ENCODE results near the gene ZNF343.
"Not testable (repeated sequence)": the region's sequence is repeated elsewhere in the genome, so short reads cannot be mapped to it uniquely, and the experiment has no call there.

Gene ZNF343

DNA sequence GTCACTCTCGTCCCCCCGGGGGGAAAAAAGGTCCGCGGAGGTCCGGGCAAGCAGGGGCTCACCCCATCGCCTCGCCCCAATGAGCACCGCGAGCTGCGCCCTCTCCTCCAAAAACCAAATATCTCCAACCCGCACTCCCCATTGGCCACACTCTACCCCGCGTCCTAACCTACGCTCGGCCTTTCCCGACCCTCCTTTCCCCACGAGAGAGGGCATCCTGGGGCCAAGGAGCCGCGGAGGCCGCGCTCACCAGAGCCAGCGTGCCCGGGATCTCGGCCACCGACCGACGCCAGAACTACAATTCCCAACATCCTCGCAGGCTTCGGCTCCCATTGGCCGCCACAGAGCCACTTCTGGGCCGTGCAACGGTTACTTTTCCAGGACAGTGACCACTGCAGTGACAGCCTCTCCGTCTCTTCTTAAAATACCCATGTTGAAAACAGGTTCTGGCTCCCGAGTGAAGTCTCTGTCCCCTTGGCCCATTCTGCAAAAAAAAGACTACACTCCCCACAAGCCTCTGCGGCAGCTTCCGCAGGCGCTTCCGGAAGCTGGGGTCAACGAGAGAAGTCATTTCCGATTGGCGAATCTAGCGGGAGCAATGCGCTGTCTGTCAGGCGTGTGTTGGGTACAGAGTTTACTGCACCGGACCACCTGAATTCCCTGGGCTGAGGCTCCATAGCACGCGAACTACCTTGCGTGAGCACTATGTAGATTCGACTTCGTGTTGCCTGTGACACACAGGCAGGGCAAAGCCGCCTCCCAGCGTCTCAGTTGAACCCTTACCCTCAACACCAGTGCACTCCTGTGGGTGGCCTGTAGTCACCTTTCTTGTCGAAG is at the start of gene ZNF343:
Gene ZNF343, minus strand, starts transcription at position 285 of the 837 bp plus-strand sequence. CDS start 15,020 bp downstream, outside the sequence.
- peak; percentile 64 for DNase-seq (ENCODE audit: low read depth)

DNA sequence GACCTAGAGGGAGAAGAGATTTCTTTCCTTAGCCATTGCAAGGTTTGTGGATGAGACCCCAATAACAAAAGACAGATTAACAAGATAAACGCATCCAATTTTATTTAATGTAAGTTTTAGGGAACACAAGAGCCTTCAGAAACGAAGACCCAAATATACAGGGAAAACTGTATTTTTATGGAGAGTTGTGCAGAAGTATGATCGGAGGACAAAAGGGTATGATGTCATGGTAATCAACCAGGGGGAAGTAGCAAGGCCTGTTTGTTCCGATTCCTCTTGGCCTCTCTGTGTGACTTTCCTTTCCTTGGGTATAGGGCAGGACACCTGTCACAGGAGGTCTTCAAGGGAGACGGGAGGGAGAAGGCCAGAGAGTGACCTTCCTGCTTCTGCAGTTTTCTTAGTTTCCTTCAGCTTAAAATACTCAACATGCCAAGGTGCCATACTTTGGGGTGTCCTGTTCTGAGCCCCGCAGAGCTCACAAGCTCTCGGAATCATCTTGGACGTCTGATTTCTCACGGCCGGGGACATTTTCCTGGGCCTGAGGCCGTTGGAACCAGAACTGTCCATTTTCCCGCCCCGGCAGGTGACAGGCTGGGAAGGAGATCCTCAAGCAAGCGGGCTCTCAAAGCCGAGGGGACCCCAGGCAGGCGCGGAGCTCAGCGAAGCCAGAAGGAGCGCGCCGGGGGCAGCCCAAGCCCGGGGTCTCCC is 49.3 kb upstream of the ZNF343 start:
- DNase-seq (ENCODE audit: low read depth): no peak

- DNase-seq (ENCODE audit: low read depth): no peak
Measured at GRCh38 chr20:2545594-2545993, 36.9 kb upstream of the ZNF343 start.

DNA sequence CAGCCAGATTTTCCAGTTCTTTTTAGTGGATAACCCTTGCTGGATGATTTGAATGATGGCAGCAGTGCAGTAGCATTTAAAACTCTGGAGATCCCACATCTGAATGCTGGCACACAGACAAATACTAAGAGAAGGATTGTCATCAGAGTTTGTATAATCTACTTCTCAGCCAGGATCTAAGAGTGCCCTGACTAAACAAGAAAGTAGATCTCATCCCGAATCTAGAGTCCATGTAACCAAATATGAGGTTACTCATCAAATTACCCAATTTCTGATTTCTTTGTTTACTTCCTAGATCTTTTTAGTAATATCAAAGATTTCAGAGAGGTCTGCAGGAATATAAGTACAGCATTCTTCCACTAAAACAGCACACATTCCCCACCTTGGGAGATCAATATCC is 35.5 kb upstream of the ZNF343 start:
- no peak for DNase-seq (ENCODE audit: low read depth)

- no peak for DNase-seq (ENCODE audit: low read depth)
Measured at GRCh38 chr20:2542361-2542760, 33.6 kb upstream of the ZNF343 start.

DNA sequence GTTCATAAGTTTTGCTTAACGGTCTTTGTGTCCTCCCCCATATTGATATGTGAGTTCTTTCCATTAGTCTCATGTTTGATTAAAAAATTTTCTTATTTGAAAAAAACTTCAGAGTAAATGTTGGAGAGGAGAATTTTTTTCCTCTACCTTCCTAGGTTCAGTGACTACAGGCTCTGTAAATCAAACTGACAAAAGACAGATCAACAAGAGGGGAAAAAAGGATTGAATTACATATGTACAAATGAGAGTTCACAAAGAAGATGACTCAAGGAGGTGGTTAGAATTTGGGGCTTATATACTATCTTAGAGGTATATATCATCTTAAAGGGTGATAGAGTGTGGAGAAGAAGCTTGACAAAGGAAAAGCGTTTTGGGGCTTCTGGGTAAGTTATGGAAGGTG is 33.2 kb upstream of the ZNF343 start:
- no peak for DNase-seq (ENCODE audit: low read depth)

DNA sequence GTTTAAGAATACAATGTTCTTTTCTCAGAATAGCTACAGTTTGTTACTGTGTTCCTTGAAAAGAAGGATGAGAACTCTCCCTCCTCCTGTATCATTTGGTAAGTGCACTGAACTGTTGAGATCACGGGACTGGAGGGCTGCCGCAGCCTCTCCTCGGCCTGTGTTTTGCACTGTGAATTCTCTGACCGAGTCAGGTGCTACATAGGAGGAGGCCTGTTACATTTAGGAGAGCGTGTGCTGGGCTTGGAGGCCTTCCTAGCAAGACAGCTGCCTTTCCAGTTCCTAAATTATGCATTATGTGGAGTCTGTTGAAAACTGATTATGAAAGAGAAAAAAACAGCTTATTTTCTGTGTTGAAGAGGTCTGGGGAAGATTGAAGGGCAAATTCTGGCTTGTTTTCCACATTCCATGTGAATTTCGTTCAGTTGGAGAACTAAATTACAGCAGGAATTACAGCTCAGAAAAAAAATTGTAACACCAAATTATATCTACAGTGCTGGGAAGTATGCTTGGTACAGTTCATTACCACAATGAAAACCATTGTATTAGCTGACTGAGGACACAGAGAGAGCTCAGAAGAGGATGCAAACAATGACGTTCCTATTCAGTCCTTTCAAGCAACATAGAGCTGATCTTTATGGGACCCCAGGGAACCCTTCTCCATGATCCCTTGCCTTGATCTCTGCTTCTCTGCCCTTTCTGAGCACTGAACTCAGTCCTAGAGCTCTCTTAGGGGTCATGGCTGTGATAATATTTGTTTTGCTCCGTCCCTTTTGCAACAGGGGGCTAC is 30.4 kb upstream of the ZNF343 start:
- no peak for DNase-seq (ENCODE audit: low read depth)

- no peak for DNase-seq (ENCODE audit: low read depth)
Measured at GRCh38 chr20:2538356-2538755, 29.6 kb upstream of the ZNF343 start.

- no peak for DNase-seq (ENCODE audit: low read depth)
Measured at GRCh38 chr20:2537101-2537500, 28.4 kb upstream of the ZNF343 start.

DNA sequence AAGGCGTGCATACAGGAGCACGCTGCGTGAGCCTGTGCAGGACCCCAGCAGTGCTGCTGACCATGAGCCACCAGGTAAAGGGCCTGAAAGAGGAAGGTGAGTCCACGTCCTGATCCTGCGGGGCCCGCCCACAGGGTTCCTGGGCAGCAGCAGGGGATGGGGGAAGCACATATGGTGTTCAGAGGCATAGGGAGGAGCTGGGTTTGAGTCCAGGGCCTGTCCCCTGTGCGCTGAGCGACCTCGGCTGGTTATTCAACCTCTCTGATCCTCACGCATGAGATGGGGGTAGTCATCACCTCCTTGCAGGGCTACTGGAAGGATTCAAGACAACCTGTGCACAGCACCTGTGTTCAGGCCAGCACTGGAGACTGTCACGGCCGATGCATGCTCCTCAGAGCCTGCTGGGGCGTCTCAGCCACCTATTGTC is 27.9 kb upstream of the ZNF343 start, which contains the start of gene TMC2:
Gene TMC2, plus strand, starts transcription at position 14 of the 427 bp plus-strand sequence. Its CDS starts 49 bp downstream, at position 63.
- no peak for DNase-seq (ENCODE audit: low read depth)

DNA sequence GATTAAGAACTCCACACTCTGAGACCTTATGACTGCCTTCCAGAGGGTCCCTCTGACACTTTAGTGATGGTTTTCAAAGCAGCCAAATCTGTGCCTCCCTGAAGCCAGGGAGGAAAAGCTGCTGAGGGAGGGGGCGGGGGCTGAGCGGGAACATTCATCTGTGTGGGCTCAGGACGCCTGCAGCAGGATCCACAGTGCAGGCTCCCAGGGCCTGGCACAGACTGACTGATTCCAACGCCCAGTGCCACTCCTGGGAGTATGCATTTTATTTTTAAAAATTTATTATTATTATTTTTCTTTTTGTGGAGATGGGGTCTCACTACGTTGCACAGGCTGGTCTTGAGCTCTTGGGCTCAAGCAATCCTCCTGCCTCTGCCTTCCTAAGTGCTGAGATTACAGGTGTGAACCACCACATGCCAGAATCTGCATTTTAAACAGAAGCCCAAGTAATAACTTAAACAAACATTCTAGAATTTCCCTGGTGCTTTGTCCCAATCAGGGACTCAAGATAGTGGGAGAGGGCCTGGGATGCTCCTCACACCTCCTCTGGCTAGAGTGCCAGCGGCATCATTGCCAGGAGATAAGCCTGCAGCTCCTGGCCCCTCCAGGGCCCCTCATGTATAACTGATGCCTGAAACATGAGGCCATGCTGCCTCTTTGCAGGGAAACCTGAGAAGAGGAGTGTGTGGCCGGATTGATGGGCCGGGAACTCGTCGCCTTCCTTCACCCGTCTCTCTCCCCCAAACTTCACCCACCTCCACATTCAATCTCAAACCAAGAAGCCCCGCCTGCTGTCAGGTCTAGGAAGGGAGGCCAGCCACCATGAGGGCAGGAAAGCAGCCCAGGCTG is 27.2 kb upstream of the ZNF343 start:
- DNase-seq (ENCODE audit: low read depth): no peak

DNA sequence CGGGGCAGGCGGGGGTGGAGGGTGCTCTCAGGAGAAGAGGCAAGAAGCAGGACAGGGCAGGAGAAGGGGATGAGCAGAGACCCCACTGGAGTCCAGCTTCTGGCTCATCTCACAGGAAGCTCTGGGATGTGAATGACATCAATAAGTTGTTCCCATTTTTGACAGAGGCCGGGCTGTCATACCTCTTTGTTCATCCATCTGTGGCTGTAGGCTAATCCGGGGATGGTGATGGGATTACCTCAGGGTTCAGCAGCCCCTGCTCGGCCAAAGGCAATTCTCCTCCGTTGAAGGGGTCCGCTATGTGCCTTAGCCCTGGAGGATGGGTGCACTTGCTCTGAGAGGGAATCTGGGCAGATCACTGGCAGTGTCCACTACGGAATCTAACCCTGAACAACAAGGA is 24.4 kb upstream of the ZNF343 start:
- DNase-seq (ENCODE audit: low read depth): no peak

- DNase-seq (ENCODE audit: low read depth): no peak
Measured at GRCh38 chr20:2528671-2529271, 20.1 kb upstream of the ZNF343 start.

DNA sequence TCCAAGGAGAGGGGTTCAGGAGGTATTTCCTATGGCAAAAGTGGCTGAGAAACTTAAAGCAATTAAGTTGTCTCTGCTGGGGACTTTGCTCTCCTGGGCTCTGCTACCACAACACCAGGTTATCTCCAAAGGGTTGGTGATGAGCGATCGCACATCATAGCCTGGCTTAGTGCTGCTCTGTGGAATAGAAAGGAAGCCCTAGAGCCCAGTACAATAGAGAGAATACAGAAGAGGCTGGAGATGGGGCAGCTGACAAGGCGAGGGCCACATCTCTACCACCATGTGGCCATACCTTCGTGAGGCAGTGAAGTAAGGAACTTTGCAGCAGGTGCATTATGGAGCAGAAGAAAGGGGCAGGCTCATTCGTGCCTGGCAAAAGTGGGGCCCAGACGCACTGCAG is 19.0 kb upstream of the ZNF343 start:
- DNase-seq (ENCODE audit: low read depth): no peak

GRCh38 chr20:2526218-2526583 is 17.5 kb upstream of the ZNF343 start:
- DNase-seq (ENCODE audit: low read depth): not testable (repeated sequence)

GRCh38 chr20:2524709-2525506 is 16.2 kb upstream of the ZNF343 start:
- no peak for DNase-seq (ENCODE audit: low read depth)

GRCh38 chr20:2523919-2524708 is 15.4 kb upstream of the ZNF343 start:
- DNase-seq (ENCODE audit: low read depth): peak; percentile 92

DNA sequence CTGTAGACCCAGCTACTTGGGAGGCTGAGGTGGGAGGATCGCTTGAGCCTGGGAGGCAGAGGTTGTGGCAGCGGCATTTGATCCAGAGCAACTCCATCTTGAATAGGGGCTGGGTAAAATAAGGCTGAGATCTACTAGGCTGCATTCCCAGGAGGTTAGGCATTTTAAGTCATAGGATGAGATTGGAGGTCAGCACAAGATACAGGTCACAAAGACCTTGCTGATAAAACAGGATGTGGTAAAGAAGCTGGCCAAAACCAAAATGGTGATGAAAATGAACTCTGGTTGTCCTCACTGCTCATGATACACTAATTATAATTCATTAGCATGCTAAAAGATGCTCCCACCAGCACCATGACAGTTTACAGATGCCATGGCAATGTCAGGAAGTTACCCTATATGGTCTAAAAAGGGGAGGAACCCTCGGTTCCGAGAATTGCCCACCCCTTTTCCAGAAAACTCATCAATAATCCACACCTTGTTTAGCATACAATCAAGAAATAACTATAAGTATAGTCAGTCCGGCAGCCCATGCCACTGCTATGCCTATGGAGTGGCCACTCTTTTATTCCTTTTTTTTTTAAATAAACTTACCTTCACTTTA is 14.2 kb upstream of the ZNF343 start:
- not testable (repeated sequence) for DNase-seq (ENCODE audit: low read depth)
